Ovary (tissue), 9 donors: Measurements from ENCODE around the gene TEDDM1. TPM values are rescaled to one million over a fixed set of nuclear protein-coding genes. Genes with fewer than 3 reads are reported as not detected.

Experiments
- DNase-seq, 5 donors: peaks; one replicate each; pipeline ENCODE4 v3.0.0-alpha.2; 2019 to 2020
- H3K27ac ChIP-seq, 2 donors: fragments of 200-600 bp; one replicate each; pipeline versions ENCODE4 v1.5.1 to v1.8.0; 2019 to 2022
- H3K27me3 ChIP-seq: fragments of 200-600 bp; one replicate; pipeline ENCODE4 v1.8.0; 2022
- H3K36me3 ChIP-seq: fragments of 200-600 bp; sonication (generic); one replicate; pipeline ENCODE4 v1.5.1; 2019
- H3K4me1 ChIP-seq: one replicate; pipeline ENCODE4 v1.8.1; 2013; ENCODE audit warnings: mild to moderate bottlenecking, moderate library complexity; ENCODE audit not compliant: insufficient read depth
- H3K4me3 ChIP-seq: fragments of 200-600 bp; sonication (generic); one replicate; pipeline ENCODE4 v1.5.1; 2017
- H3K9me3 ChIP-seq, 2 donors: fragments of 200-600 bp in 1 of 2; sonication (generic) in 1 of 2; one replicate each; pipeline versions ENCODE4 v1.5.1 to v1.8.1; 2013 to 2019; ENCODE audit warnings: mild to moderate bottlenecking in 1 of 2, moderate library complexity in 1 of 2
- EP300 ChIP-seq: sonication (generic); formaldehyde crosslinking; IDR thresholded peaks from one replicate; pipeline ENCODE4 v1.6.1; 2017; ENCODE audit warnings: antibody characterized with exemption
- POLR2A ChIP-seq: fragments of 450-650 bp; IDR thresholded peaks from one replicate; pipeline ENCODE4 v1.6.1; 2017; ENCODE audit warnings: antibody characterized with exemption, mild to moderate bottlenecking, moderate library complexity
- WGBS, 3 donors: extraction: QIAGEN DNeasy Blood & Tissue Kit in 1 of 3; methylation state at CpG; one replicate each; pipeline versions ENCODE4 v1.1.5 to v1.1.7; 2013 to 2017; 5-methylcytosine and 5-hydroxymethylcytosine counted together
- intact Hi-C, 4 donors: fragments of 100-400 bp; cut with DNase I; formaldehyde crosslinking; loops; one replicate each; pipeline versions ENCODE4 v1.11.0 to v1.15.1; 2022 to 2023
- polyA plus RNA-seq, 2 donors: library from polyadenylated mRNA; stranded (reverse); fragments of 200-250 nt in 1 of 2; fragments of 350-450 nt in 1 of 2; fragmentation: Illumina TruSeq in 1 of 2; extraction: RNeasy Lipid Tissue Mini Kit (QIAGEN cat#74804) in 1 of 2; gene quantifications; one replicate each; pipeline ENCODE4 v1.2.3, GENCODE V29; 2013 to 2014
- total RNA-seq, 7 donors: library from RNA; depleted of rRNA in 2 of 7; stranded (reverse); fragments of >200 nt in 2 of 7; fragmentation: NEBNext Ultra II Directional in 3 of 7; extraction: Animal tissue kit (Norgen Biotek cat#: 25700) in 3 of 7; gene quantifications; one replicate each; pipeline versions ENCODE4 v1.1.0 to v1.2.4, GENCODE V29; 2016 to 2023
- TF ChIP-seq, protein P1 (sequence below), 3 donors: fragments of 450-650 bp in 2 of 3; fragments of 200-600 bp in 1 of 3; IDR thresholded peaks; one replicate each; pipeline versions ENCODE4 v1.5.1 to v1.8.0; 2016 to 2022; ENCODE audit warnings: antibody characterized with exemption in 3 of 3, mild to moderate bottlenecking in 1 of 3
- donor health status: DM: no; HTN: no; CAD: no; lungs with moderate emphysema.
- donor health status: DM: no; HTN: no; CAD: no.
- donor health status: Bipolar disorder and iron deficiency.
- donor health status: DM: yes; HTN: yes; CAD: no.
- donor health status: DM: no; HTN: no; CAD: no.
- donor health status: DM: yes; HTN: yes; CAD: no.

The TEDDM1 gene
- total and polyA plus RNA-seq, 9 donors: 0.58 TPM; not detected in 8

DNA sequence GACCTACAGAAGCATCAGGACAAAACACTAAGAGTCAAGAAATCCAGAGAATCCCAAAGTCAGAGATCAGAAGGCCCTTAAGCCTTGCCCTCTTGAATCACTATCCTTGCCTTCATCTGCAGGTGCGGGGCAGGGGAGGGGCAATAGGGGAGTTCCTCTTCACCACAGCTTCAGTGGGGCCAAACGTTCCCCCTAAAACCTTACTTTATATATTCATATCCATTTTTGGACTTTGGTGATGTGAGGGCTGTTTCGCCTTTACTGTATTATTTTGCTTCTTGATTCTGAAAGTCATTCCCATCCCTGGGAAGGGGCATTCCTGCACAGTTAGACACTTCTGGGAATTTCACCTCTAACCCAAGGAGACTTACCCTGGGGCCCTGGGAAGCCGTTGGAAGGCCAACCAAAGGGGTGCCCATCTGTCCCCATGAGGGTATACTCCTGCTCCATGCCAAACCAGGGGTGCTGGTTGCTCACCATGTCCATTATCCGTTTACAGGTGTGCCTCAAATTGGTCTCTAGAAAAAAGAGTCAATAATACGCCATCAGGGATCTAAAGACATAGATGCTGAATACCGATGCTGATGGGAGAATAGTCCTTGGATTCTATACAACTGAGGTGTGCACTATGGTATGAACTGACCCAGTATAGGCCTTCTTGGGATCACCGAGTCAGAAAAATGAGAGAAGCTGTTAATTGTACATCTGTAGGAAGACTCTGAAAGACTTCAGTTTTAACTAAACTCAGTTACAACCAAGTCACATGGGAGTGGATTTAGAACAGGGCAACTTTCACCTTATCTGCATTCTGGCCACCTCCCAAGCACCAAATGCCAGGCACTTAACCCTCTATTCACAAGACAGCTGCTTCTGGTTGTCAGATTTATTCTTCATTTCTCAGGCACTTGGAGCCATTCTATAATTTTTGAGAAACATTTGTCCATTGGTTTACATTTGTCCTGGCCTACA lies 14.3 kb downstream of the TEDDM1 start:
- H3K27me3 ChIP-seq: no peaks in the 10 kb centered on the region
- intact Hi-C loops: no loop called here
- H3K4me3 ChIP-seq: no peak overlapping the region
- H3K9me3 ChIP-seq: no peaks in the 10 kb centered on the region
- peaks cover 8% of the 10 kb centered on the region for H3K4me1 ChIP-seq
- WGBS, 3 donors: 92 to 94% (median 93%) methylated on average over 8 of the region's 8 CpGs
- TF ChIP-seq, protein P1, sequence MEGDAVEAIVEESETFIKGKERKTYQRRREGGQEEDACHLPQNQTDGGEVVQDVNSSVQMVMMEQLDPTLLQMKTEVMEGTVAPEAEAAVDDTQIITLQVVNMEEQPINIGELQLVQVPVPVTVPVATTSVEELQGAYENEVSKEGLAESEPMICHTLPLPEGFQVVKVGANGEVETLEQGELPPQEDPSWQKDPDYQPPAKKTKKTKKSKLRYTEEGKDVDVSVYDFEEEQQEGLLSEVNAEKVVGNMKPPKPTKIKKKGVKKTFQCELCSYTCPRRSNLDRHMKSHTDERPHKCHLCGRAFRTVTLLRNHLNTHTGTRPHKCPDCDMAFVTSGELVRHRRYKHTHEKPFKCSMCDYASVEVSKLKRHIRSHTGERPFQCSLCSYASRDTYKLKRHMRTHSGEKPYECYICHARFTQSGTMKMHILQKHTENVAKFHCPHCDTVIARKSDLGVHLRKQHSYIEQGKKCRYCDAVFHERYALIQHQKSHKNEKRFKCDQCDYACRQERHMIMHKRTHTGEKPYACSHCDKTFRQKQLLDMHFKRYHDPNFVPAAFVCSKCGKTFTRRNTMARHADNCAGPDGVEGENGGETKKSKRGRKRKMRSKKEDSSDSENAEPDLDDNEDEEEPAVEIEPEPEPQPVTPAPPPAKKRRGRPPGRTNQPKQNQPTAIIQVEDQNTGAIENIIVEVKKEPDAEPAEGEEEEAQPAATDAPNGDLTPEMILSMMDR (IDR thresholded peaks at IDR 0.05): no peak
- TF ChIP-seq POLR2A (no peak), EP300 (no peak)
- H3K27ac ChIP-seq: peak overlapping the region in 1 of 2 donors; percentile 24
- no peaks in the 10 kb centered on the region for H3K36me3 ChIP-seq
- DNase-seq: no peak

DNA sequence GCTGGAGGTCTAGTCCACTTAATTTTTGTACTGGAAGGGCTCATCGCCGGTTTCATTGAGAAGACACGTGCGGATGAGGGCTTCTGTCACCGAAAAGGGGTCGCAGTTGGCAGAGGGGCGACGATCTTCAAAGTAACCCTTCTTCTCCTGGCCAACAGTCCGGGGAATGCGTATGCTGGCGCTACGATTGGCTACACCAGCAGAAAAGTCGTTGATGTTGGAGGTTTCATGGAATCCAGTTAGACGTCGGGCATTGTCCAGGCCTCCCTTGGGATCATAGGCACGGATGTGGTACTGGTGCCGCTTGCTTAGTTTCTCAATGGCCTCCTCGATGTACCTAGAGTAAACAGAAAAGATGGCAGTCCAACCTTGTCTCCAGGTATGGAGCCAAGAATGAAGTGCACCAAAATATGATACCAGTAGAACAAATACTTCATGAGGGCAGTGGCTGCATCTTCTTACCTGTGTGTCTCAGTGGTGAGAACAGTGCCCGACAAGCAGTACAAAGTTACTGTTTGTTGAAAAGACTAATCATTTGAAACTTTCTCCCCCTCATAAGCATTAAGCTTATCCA lies 16.0 kb downstream of the TEDDM1 start:
- Histone ChIP-seq H3K4me3 (no peak overlapping the region), H3K27ac (no peak overlapping the region), H3K4me1 (peaks cover 8% of the 10 kb centered on the region), H3K36me3 (no peaks in the 10 kb centered on the region), H3K9me3 (no peaks in the 10 kb centered on the region), H3K27me3 (no peaks in the 10 kb centered on the region)
- TF ChIP-seq POLR2A: no peak
- TF ChIP-seq EP300: no peak
- TF ChIP-seq, protein P1 (IDR thresholded peaks at IDR 0.05): no peak
- intact Hi-C loops: loop anchor here in 1 of 4 donors (5.0 kb wide), 1 partner anchor 82 kb away; no protein-coding TSS in a partner anchor
- WGBS, 3 donors: 93 to 95% (median 94%) methylated on average over 19 of the region's 19 CpGs
- peak in 1 of 5 donors; percentile 35 for DNase-seq

DNA sequence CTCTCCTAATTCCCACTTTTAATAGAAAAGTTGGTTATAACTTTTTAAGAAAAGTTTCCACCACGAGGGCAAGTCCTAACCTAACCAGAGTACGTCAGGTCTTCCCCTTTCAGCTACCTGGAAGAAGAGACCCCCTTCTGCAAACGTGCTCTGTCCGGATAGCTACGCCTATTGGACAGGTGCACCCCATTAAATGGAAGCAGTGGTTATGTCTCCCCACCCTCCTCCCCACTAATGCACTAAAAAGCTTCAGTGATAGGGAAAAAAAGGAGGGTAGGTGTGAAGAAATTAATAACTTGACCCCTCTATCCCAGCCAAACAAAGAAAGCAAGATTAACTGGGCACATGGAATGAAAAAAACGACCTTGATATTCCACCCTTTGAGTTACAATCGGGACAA lies 16.5 kb downstream of the TEDDM1 start:
- no peaks in the 10 kb centered on the region for H3K36me3 ChIP-seq
- 76 to 86% (median 84%) methylated on average over 7 of the region's 7 CpGs for WGBS, 3 donors
- no peak for DNase-seq
- H3K27me3 ChIP-seq: no peaks in the 10 kb centered on the region
- H3K9me3 ChIP-seq: no peaks in the 10 kb centered on the region
- H3K27ac ChIP-seq: no peak overlapping the region
- H3K4me3 ChIP-seq: no peak overlapping the region
- peaks cover 8% of the 10 kb centered on the region for H3K4me1 ChIP-seq
- intact Hi-C loops: loop anchor here in 1 of 4 donors (5.0 kb wide), 1 partner anchor 82 kb away; no protein-coding TSS in a partner anchor
- TF ChIP-seq EP300: no peak
- TF ChIP-seq, protein P1 (IDR thresholded peaks at IDR 0.05): peak in 1 of 3 donors; percentile 8

GRCh38 chr1:182383037-182383661 lies 17.3 kb downstream of the TEDDM1 start:
- no peak for DNase-seq
- peaks cover 4% of the 10 kb centered on the region for H3K4me1 ChIP-seq
- H3K36me3 ChIP-seq: no peaks in the 10 kb centered on the region
- no peaks in the 10 kb centered on the region for H3K27me3 ChIP-seq
- no peaks in the 10 kb centered on the region for H3K9me3 ChIP-seq
- TF ChIP-seq, protein P1 (IDR thresholded peaks at IDR 0.05): no peak
- TF ChIP-seq EP300: no peak
- TF ChIP-seq POLR2A: no peak
- no peak overlapping the region for H3K4me3 ChIP-seq
- H3K27ac ChIP-seq: no peak overlapping the region
- 75 to 89% (median 77%) methylated on average over 4 of the region's 4 CpGs for WGBS, 3 donors
- intact Hi-C loops: loop anchor here in 1 of 4 donors (5.0 kb wide), 1 partner anchor 81 kb away; no protein-coding TSS in a partner anchor
